IMR-90 (cell line): ENCODE measurements around the gene CH25H. TPM values are rescaled to one million over a fixed set of nuclear protein-coding genes. Genes with fewer than 3 reads are reported as not detected.

Experiments
- ATAC-seq: fragments of 200-7000 bp; cut with Tn5 transposase; 2 replicates; pipeline ENCODE4 v1.9.1; 2020; ENCODE audit warnings: low read depth, mild to moderate bottlenecking, moderate library complexity
- BruUV-seq: library from RNA; stranded (reverse); fragments of 400-500 nt; replicated peaks from 2 replicates; lab custom pipeline; 2021; lab: Mats Ljungman, UMichigan
- CTCF ChIA-PET: fragments of 300-600 bp; formaldehyde crosslinking; extraction: SDS; loops from one replicate; lab custom pipeline; 2021; ENCODE audit warnings: antibody characterized with exemption; lab: Yijun Ruan, JAX
- POLR2A ChIA-PET: fragments of 300-600 bp; sonication (Branson Sonifier 250); formaldehyde crosslinking; loops from one replicate; lab custom pipeline; 2022; ENCODE audit warnings: antibody characterized with exemption; ENCODE audit not compliant: unreplicated experiment; lab: Charles Lee
- DNase-seq: peaks from one replicate; pipeline ENCODE4 v3.0.0; 2013
- H2AFZ ChIP-seq: replicated peaks from 2 replicates; pipeline ENCODE3; 2013; ENCODE audit warnings: low read length, mild to moderate bottlenecking; ENCODE audit not compliant: poor library complexity
- H2AK5ac ChIP-seq: 2 replicates; pipeline ENCODE4 v1.6.1; 2013; ENCODE audit warnings: low read depth, low read length, inconsistent platforms
- H2AK9ac ChIP-seq: replicated peaks from 2 replicates; pipeline ENCODE3; 2013; ENCODE audit warnings: mild to moderate bottlenecking, low read depth, low read length, moderate library complexity; ENCODE audit not compliant: poor library complexity
- H2BK120ac ChIP-seq: 2 replicates; pipeline ENCODE4 v1.6.1; 2013; ENCODE audit warnings: low read depth, low read length, inconsistent platforms
- H2BK15ac ChIP-seq: 3 replicates; pipeline ENCODE4 v1.6.1; 2013; ENCODE audit warnings: low read depth, low read length, inconsistent platforms
- H2BK20ac ChIP-seq: 2 replicates; pipeline ENCODE4 v1.6.1; 2013; ENCODE audit warnings: low read depth, mild to moderate bottlenecking, inconsistent platforms, low read length, moderate library complexity
- H2BK5ac ChIP-seq: 2 replicates; pipeline ENCODE4 v1.6.1; 2013; ENCODE audit warnings: mild to moderate bottlenecking, low read depth, low read length, inconsistent platforms; ENCODE audit not compliant: poor library complexity, severe bottlenecking
- H3K14ac ChIP-seq: replicated peaks from 2 replicates; pipeline ENCODE4 v1.6.1; 2013; ENCODE audit warnings: low read depth, low read length, inconsistent platforms
- H3K18ac ChIP-seq: 2 replicates; pipeline ENCODE4 v1.6.1; 2013; ENCODE audit warnings: low read depth, low read length, control low read depth
- H3K23ac ChIP-seq: 2 replicates; pipeline ENCODE4 v1.6.1; 2013; ENCODE audit warnings: low read depth, low read length, inconsistent platforms
- H3K27ac ChIP-seq: 2 replicates; pipeline ENCODE4 v1.5.1; 2013; ENCODE audit warnings: mild to moderate bottlenecking, control low read depth, low read length; ENCODE audit not compliant: insufficient read depth
- H3K27me3 ChIP-seq: 2 replicates; pipeline ENCODE4 v1.6.1; 2013; ENCODE audit warnings: low read length; ENCODE audit not compliant: control insufficient read depth, insufficient read depth
- H3K36me3 ChIP-seq: 2 replicates; pipeline ENCODE4 v1.6.1; 2013; ENCODE audit warnings: low read length, mixed read lengths; ENCODE audit not compliant: control insufficient read depth, insufficient read depth
- H3K4ac ChIP-seq: 2 replicates; pipeline ENCODE4 v1.6.1; 2013; ENCODE audit warnings: low read depth, low read length, inconsistent platforms
- H3K4me1 ChIP-seq: 2 replicates; pipeline ENCODE4 v1.6.1; 2013; ENCODE audit warnings: low read length, mixed read lengths; ENCODE audit not compliant: control insufficient read depth, insufficient read depth
- H3K4me2 ChIP-seq: 2 replicates; pipeline ENCODE4 v1.6.1; 2013; ENCODE audit warnings: low read depth, mild to moderate bottlenecking, control low read depth, low read length, moderate library complexity
- H3K4me3 ChIP-seq: 2 replicates; pipeline ENCODE4 v1.5.1; 2013; ENCODE audit warnings: low read depth, mild to moderate bottlenecking, control low read depth, low read length, moderate library complexity; ENCODE audit not compliant: insufficient read depth
- H3K56ac ChIP-seq: 2 replicates; pipeline ENCODE4 v1.6.1; 2013; ENCODE audit warnings: low read length, inconsistent platforms; ENCODE audit not compliant: insufficient read depth; ENCODE audit errors: extremely low read depth
- H3K79me1 ChIP-seq, 2 experiments: 2 replicates each; pipeline ENCODE4 v1.6.1; 2013; ENCODE audit warnings: low read length in 2 of 2, inconsistent platforms in 1 of 2, low read depth in 1 of 2
- H3K9ac ChIP-seq: 2 replicates; pipeline ENCODE4 v1.6.1; 2013; ENCODE audit warnings: low read depth, low read length, control low read depth
- H3K9me1 ChIP-seq: 2 replicates; pipeline ENCODE4 v1.6.1; 2013; ENCODE audit warnings: low read length, inconsistent platforms; ENCODE audit not compliant: insufficient read depth
- H3K9me3 ChIP-seq: 2 replicates; pipeline ENCODE4 v1.6.1; 2013; ENCODE audit warnings: low read length; ENCODE audit not compliant: control insufficient read depth, insufficient read depth
- H4K20me1 ChIP-seq: 2 replicates; pipeline ENCODE4 v1.6.1; 2013; ENCODE audit warnings: low read length, inconsistent platforms; ENCODE audit not compliant: insufficient read depth
- H4K5ac ChIP-seq: 2 replicates; pipeline ENCODE4 v1.6.1; 2013; ENCODE audit warnings: mild to moderate bottlenecking, low read depth, low read length, control low read depth
- H4K8ac ChIP-seq, 2 experiments: 2 replicates each; pipeline ENCODE4 v1.6.1; 2013; ENCODE audit warnings: low read depth in 2 of 2, low read length in 2 of 2, control low read depth in 1 of 2, inconsistent platforms in 1 of 2
- H4K91ac ChIP-seq: 2 replicates; pipeline ENCODE4 v1.6.1; 2013; ENCODE audit warnings: low read depth, low read length, inconsistent platforms; ENCODE audit not compliant: insufficient read depth
- BHLHE40 ChIP-seq: fragments of 150-350 bp; IDR thresholded peaks from 2 replicates; pipeline ENCODE4 v1.6.1; 2016; ENCODE audit warnings: mild to moderate bottlenecking, low read depth, low read length
- MAFK ChIP-seq: IDR thresholded peaks from 2 replicates; pipeline ENCODE4 v1.6.1; 2012; ENCODE audit warnings: low read depth, low read length, improper control_type of control experiment
- SMC3 ChIP-seq: fragments of 150-350 bp; IDR thresholded peaks from 2 replicates; pipeline ENCODE4 v1.6.1; 2016; ENCODE audit warnings: low read depth, mild to moderate bottlenecking, antibody characterized with exemption, low read length, moderate library complexity
- dilution Hi-C: fragments of 300-500 bp; cut with HindIII; formaldehyde crosslinking; loops from one replicate; pipeline ENCODE4 v1.14.3; 2018; ENCODE audit warnings: low sequenced_read_pairs; ENCODE audit not compliant: unreplicated experiment
- in situ Hi-C: fragments of 300-500 bp; cut with MboI; formaldehyde crosslinking; loops from 3 replicates; pipeline ENCODE4 v1.14.3; 2019; ENCODE audit warnings: low sequenced_read_pairs, inconsistent platforms, mixed read lengths
- intact Hi-C: fragments of 100-400 bp; cut with micrococcal nuclease; formaldehyde crosslinking; loops from 2 replicates; pipeline ENCODE4 v1.10.0; 2022
- polyA plus RNA-seq, 3 experiments: library from polyadenylated mRNA; depleted of rRNA; stranded (reverse); fragments of >200 nt; gene quantifications; 2 replicates each; pipeline ENCODE4 v1.2.3, GENCODE V29; 2012; ENCODE audit warnings: low replicate concordance in 1 of 3
- total RNA-seq: library from RNA; depleted of rRNA; stranded (reverse); fragments of >200 nt; gene quantifications from 2 replicates; pipeline ENCODE4 v1.2.3, GENCODE V29; 2012

CH25H gene
- total and polyA plus RNA-seq, 2 of the 4 experiments (the other 2 are of a cell fraction) = 0.12 to 0.18 TPM

DNA sequence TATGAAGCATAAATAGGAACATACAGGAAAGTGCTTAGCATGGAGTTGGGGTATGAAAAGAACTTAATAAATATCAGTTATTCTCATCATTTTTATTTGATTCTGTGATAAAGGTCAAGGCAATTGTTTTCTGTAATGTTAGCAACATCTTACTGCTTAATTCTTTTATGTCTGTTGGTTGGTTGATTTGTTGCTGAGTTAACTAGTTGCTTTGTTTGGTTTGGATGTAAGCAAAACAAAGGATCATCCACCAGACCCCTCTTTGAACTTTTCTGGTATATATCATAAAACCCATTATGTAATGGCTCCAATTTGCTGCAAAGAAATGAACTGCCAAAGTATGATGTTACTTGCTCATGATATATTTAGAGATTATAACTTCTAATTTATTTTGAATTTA lies 44.5 kb downstream of the CH25H start:
- no peak overlapping the region for H4K8ac ChIP-seq
- no peaks in the 10 kb centered on the region; the same call in 1 of the 2 replicates for H3K4me1 ChIP-seq
- CTCF ChIA-PET = no interaction called here
- H3K27ac ChIP-seq = no peak overlapping the region
- H3K27me3 ChIP-seq = peaks cover 7% of the 10 kb centered on the region; the same call in 1 of the 2 replicates
- intact Hi-C loops = no loop called here
- H2BK20ac ChIP-seq = no peak overlapping the region
- no peak overlapping the region for H3K56ac ChIP-seq
- no peak for ATAC-seq
- no peak for DNase-seq
- no peaks in the 10 kb centered on the region for H3K36me3 ChIP-seq
- H3K79me1 ChIP-seq = no peaks in the 10 kb centered on the region
- no peak overlapping the region for H2AK9ac ChIP-seq
- in situ Hi-C loops = no loop called here
- POLR2A ChIA-PET = no interaction called here
- H2BK120ac ChIP-seq = no peak overlapping the region
- H3K23ac ChIP-seq = no peak overlapping the region
- no peak overlapping the region for H2BK15ac ChIP-seq
- H2AK5ac ChIP-seq = no peak overlapping the region
- no peak overlapping the region for H3K18ac ChIP-seq
- H3K4me3 ChIP-seq = no peak overlapping the region
- H3K4ac ChIP-seq = no peak overlapping the region
- BruUV-seq = no TSS peak
- TF ChIP-seq BHLHE40 (no peak), MAFK (no peak), SMC3 (no peak)
- no peaks in the 10 kb centered on the region for H3K9me3 ChIP-seq
- no peak overlapping the region for H4K91ac ChIP-seq
- H3K9ac ChIP-seq = no peak overlapping the region
- H2AFZ ChIP-seq = no peak overlapping the region
- no peak overlapping the region for H2BK5ac ChIP-seq
- H3K4me2 ChIP-seq = no peak overlapping the region
- no peaks in the 10 kb centered on the region for H4K20me1 ChIP-seq
- H3K14ac ChIP-seq = no peak overlapping the region
- dilution Hi-C loops = no loop called here
- no peak overlapping the region for H4K5ac ChIP-seq
- H3K9me1 ChIP-seq = no peaks in the 10 kb centered on the region
